HEK293T (cell line): ENCODE measurements around the gene BOD1.

Experiments used
- ARNT ChIP-seq: fragments of 450-650 bp; IDR thresholded peaks from 2 replicates; pipeline ENCODE4 v1.6.1; 2017; ENCODE audit warnings: mild to moderate bottlenecking
- ELF4 ChIP-seq: fragments of 450-650 bp; IDR thresholded peaks from 2 replicates; pipeline ENCODE4 v1.6.1; 2017; ENCODE audit warnings: antibody characterized with exemption
- FOXM1 ChIP-seq: fragments of 450-650 bp; IDR thresholded peaks from 2 replicates; pipeline ENCODE4 v1.6.1; 2017; ENCODE audit warnings: mild to moderate bottlenecking, borderline replicate concordance
- LEF1 ChIP-seq: fragments of 450-650 bp; IDR thresholded peaks from 2 replicates; pipeline ENCODE4 v1.6.1; 2017; ENCODE audit warnings: mild to moderate bottlenecking, borderline replicate concordance
- SP1 ChIP-seq: fragments of 450-650 bp; IDR thresholded peaks from 2 replicates; pipeline ENCODE4 v1.6.1; 2017
- ZNF384 ChIP-seq: fragments of 450-650 bp; IDR thresholded peaks from 2 replicates; pipeline ENCODE4 v1.6.1; 2016
- TF ChIP-seq, protein P1 (sequence below): fragments of 450-650 bp; IDR thresholded peaks from 2 replicates; pipeline ENCODE4 v1.6.1; 2016

DNA sequence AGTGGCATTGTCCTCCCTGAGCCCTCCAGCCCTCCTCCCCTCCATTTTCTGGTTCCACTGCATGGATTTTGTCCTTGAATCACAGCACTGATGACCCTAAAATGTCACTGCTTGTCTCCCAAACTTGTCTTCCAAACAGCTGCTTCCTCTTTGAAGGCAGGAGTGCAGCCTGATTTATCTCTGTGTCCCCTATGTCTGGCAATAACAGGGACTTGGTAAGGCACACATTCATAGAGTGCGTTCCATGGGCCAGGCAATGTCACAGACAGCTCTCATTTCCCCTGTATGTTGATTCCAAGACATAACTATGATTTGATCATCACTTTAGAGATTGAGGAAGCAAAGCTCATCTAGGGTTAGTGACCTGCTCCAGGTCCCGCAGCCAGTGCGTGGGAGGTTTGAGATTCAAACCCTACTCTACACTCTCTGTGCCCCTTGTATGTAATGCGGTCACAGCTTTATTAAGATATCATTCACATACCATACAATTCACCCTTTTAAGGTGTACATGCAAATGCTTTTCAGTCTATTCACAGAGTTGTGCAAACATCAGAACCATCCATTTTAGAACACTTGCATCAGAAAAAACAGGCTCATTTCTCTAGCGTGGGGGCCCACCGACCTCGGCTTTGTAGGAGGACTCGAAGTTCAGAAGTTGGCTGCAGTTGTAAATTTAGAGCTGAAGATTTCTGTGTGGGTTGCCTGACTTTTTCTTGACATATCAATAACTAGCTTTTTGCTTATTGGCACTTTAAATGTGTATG lies 28.4 kb upstream of the BOD1 start:
- TF ChIP-seq ZNF384 (no peak), FOXM1 (no peak), SP1 (no peak), ELF4 (no peak), LEF1 (no peak), ARNT (no peak)
- TF ChIP-seq, protein P1, sequence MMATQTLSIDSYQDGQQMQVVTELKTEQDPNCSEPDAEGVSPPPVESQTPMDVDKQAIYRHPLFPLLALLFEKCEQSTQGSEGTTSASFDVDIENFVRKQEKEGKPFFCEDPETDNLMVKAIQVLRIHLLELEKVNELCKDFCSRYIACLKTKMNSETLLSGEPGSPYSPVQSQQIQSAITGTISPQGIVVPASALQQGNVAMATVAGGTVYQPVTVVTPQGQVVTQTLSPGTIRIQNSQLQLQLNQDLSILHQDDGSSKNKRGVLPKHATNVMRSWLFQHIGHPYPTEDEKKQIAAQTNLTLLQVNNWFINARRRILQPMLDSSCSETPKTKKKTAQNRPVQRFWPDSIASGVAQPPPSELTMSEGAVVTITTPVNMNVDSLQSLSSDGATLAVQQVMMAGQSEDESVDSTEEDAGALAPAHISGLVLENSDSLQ: no peak
